ENCODE data around the gene EIF4B.
"Not testable (repeated sequence)": the region's sequence is repeated elsewhere in the genome, so short reads cannot be mapped to it uniquely, and the experiment has no call there.

The EIF4B gene

GRCh38 chr12:52980650-52981423, 25.4 kb upstream of the EIF4B start:
- DNase-seq (ENCODE audit: low read depth), result peak; percentile 85
- H3K4me3 ChIP-seq (ENCODE audit: low read length), result no peak overlapping the region
- TF ChIP-seq CTCF (conservative IDR thresholded peaks at IDR 0.05; ENCODE audit: low read length), result peak; percentile 100

- peak; percentile 19; the same call in 1 of the 2 replicates for TF ChIP-seq CTCF (conservative IDR thresholded peaks at IDR 0.05; ENCODE audit: low read length)
- DNase-seq (ENCODE audit: low read depth), result peak; percentile 29
- no peak overlapping the region for H3K4me3 ChIP-seq (ENCODE audit: low read length)
Observed at GRCh38 chr12:52984136-52984535, 22.1 kb upstream of the EIF4B start.

- H3K4me3 ChIP-seq (ENCODE audit: low read length), result no peak overlapping the region
- DNase-seq (ENCODE audit: low read depth), result no peak
- no peak for TF ChIP-seq CTCF (conservative IDR thresholded peaks at IDR 0.05; ENCODE audit: low read length)
Observed at GRCh38 chr12:52988898-52989297, 17.4 kb upstream of the EIF4B start.

GRCh38 chr12:52990206-52990605, 16.1 kb upstream of the EIF4B start:
- no peak for TF ChIP-seq CTCF (conservative IDR thresholded peaks at IDR 0.05; ENCODE audit: low read length)
- peak; percentile 59 for DNase-seq (ENCODE audit: low read depth)
- no peak overlapping the region for H3K4me3 ChIP-seq (ENCODE audit: low read length)

GRCh38 chr12:52992240-52992639, 14.0 kb upstream of the EIF4B start:
- not testable (repeated sequence) for DNase-seq (ENCODE audit: low read depth); H3K4me3 ChIP-seq (ENCODE audit: low read length)

- TF ChIP-seq CTCF (conservative IDR thresholded peaks at IDR 0.05; ENCODE audit: low read length), result no peak
- no peak overlapping the region for H3K4me3 ChIP-seq (ENCODE audit: low read length)
- no peak for DNase-seq (ENCODE audit: low read depth)
Observed at GRCh38 chr12:52992699-52993557, 13.3 kb upstream of the EIF4B start.

- H3K4me3 ChIP-seq (ENCODE audit: low read length), result no peak overlapping the region
- no peak for TF ChIP-seq CTCF (conservative IDR thresholded peaks at IDR 0.05; ENCODE audit: low read length)
- no peak for DNase-seq (ENCODE audit: low read depth)
Observed at GRCh38 chr12:52993558-52993869, 12.7 kb upstream of the EIF4B start.
